HuH-7.5 (cell line): Measurements from ENCODE around the gene PRKACA.

ENCODE experiments used
- DNase-seq: peaks from one replicate; pipeline ENCODE4 v3.0.0; 2011; ENCODE audit warnings: low spot score

PRKACA gene

DNA sequence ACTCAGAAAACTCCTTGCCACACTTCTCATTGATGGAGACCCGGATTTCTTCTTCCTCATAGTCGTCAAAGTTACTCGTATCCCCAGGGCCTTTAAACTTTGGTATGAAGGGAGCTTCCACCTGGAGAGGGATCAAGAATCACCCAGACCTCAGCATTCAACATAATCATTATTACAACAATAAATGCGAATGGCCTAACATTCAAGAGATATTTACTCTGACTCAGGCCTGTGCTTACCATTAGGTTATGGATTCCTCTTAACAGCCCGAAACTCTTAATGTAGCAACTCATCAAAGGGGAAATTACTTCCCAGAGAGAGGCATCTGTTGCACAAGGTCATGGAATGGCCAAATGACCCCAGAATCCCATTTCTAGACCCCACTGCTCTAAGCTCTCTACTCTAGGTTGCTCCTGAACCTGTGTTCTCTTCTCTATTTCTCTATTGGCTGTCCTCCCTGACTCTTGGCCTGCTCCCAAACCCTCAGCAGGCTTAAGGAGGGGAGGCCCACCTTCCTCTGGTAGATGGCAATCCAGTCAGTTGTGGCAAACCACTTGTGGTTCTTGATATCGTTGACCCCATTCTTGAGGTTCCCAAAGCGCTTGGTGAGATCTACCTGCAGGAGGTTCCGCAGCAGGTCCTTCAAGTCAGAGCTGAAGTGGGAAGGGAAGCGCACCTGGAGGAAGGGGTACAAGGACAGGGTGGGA is 24.3 kb downstream of the PRKACA start:
- DNase-seq: no peak

DNA sequence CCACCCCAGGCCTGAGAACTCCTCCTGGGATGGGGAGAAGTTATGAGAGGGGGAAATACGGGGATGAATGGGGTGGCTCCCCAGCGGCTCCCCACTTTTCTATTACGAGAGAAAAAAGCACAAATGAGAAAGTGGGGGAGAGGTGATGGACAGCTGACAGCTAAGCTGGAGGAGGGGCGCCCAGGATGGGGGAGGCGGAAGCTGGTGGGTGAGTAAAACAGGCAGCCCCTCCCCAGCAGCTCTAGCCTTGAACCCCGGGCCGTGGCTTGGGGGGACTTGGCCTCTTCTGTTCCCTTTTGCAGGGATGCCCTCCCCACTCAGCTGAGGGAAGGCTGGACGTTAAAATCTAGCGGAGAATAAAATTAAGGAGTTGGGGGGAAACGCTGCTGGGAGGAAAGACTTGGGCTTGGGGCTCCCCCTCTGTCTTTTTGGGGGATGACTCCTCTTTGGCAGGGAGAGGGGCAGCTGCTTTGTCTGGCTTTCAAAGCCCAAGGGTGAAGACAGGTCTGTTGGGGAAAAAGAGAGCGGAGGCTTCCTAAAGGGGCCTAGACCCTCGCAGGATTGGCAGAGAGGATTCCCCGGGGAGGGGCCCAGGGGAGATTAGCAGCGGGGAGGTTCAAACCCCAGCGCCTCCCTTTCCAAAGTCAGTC is 25.6 kb downstream of the PRKACA start:
- no peak for DNase-seq

DNA sequence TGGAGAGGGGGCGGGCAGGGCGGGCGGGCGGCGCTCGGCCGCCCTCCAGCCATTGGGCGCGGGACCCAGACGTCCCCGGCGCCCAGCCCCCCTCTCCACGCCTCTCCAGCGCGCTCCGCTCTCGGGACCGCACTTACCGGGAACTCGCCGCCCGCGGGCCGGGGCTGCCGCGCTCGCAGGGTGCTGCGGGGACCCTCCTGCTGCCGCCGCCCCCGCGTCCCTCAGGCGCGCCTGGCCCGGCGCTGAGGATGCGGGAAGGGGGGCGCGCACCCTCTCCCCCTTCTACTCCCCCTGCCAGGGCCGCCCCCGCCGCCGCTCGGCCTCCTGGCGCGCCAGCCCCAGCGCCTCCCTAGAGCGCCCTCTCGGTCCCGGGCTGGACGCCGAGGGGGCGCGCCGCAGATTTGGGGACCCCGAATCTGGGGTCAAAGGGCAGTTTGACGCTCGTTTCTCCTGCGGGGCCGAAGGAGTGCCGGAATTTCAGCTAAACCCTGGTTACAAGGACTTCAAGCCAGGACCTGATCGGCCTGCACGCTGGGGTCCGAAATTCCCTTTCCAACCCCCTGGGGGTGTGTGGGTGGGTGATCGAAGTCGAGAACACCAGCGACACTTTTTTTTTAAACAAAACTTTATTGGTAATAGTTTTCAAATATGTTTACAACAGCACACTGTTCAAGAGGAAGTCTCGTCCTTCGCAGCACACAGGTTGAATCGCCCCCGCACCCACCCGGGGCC is 26.3 kb downstream of the PRKACA start:
- DNase-seq: peak; percentile 82

DNA sequence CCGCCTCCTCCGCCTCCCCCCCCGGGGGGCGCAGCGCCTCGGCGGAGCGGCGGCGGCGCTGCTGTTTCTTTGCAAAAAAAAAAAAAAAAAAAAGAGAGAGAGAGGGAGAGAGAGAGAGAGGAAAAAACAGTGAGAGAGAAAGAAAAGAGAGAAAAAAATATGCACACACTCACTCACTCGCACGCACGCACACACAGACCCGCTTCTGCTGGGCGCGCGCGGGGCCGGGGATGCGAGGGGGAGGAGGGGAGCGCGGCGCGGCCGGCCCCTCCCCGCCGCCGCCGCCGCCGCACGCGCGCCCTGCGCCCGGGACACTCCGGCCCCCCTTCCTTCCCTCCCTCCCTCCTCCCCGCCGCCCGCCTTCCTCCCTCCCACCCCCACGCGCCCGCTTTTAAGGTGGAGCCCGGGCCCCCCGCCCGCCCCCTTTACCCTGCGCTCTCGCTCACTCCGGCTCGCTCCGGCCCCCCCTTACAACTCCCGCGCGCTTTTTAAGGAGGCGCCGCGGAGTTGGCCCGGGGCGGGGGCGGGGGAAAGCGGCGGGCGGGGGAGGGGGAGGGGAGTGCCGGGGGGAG is 27.0 kb downstream of the PRKACA start, which contains the start of gene SAMD1:
TSS of gene SAMD1 (minus strand) at position 243 of the 572 bp plus-strand sequence.
- peak; percentile 87 for DNase-seq

DNA sequence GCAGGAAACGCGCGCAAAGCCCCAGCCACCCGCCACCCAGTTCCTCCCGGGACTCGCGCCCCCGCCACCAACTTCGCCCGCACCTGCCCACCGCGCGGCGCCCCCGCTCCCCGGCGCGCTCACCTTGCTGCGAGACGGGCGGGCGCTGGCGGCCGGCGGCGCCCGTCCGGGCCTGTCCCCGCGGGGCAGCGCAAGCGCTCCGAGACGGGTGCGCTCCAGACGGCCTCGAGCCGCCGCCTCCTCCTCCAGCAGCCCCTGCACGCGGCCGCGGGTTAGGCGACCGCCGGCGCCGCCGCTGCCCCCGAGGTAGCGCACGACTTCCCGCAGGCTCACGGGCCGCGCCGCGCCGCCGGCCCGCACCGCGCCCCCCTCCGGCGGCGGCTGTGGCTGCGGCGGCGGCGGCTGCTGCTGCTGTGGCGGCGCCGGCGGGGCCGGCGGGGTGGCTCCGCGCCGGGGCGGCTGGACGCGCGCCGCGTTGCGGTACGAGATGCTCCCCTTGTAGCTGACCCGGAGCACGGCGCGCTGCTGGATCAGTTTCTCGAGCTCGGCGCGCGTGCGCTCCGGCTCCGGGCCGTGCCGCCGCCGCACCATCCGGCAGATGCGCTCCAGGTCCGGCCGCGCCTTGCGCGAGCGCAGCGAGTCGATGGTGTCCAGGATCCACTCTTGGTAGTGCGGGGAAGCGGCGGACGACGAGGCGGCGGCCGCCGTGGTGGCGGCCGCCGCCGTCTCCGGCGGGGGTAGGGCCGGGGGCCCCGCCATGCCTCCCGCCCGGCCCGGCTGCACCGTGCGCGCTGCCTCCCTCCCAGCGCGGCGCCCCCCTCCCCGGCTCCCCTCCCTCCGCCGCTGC is 27.7 kb downstream of the PRKACA start:
- peak; percentile 76 for DNase-seq

DNA sequence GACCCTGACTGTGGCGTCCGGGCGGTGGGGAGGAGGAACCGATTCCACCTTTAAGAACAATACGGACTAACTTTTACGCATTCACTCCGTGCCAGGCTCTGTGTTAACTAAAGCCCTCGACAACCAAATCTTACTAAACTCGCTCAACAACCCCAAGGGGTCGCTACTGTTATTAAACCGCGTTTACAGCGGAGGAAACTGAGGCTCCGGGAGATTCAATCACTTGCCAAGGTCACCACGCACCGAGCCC is 28.2 kb downstream of the PRKACA start:
- no peak for DNase-seq

DNA sequence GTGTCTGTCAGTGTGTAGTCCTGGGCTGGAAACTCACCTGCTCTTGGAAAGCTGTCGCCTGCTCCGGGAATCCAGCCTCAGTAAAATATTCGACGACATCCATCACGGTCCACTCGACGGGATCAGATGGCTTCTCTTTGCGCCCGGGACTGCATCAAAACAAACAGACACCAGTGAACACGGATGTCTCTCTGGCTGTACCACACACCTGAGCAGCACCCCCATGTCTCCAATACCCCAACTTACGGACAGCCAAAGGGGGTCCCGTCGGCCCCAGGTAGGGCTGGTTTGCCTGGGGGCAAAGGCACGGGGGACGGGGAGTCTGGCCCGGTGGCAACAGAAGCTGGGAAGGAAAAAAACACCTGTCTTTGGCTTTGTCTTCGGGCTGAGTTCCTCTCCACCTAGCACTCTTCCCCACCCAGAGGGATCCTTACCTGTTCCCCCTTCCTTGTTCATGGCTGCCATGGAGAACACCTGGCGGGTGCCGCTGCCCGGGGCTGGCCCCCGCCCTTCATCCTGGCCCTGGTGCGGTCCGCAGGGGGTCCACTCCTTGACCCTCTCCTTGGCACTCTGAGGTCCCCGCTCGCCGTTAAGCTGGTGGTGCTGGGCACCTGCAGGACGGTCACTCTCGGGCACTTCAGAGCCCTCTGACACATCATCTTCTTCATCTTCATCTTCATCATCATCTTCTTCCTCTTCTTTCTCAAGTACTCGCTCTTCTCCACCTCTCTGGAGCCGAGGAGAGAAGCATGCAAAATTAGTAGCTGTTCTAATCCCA is 28.7 kb downstream of the PRKACA start:
- DNase-seq: no peak

DNA sequence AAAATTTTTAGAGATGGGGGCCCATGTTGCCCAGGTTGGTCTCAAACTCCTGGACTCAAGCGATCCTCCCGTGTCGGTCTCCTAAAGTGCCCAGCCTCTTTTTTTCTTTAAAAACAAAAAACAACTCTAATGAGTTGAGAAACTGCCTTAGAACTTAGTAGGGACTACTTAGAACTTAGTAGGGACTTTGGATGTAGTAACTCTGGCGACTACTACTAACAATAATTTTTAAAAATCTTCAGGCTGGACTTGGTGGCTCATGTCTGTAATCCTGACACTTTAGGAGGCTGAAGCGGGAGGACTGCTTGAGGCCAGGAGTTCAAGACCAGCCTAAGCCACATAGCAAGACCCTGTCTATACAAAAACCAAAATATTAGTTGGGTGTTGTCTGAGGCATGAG is 31.5 kb downstream of the PRKACA start:
- DNase-seq: no peak

DNA sequence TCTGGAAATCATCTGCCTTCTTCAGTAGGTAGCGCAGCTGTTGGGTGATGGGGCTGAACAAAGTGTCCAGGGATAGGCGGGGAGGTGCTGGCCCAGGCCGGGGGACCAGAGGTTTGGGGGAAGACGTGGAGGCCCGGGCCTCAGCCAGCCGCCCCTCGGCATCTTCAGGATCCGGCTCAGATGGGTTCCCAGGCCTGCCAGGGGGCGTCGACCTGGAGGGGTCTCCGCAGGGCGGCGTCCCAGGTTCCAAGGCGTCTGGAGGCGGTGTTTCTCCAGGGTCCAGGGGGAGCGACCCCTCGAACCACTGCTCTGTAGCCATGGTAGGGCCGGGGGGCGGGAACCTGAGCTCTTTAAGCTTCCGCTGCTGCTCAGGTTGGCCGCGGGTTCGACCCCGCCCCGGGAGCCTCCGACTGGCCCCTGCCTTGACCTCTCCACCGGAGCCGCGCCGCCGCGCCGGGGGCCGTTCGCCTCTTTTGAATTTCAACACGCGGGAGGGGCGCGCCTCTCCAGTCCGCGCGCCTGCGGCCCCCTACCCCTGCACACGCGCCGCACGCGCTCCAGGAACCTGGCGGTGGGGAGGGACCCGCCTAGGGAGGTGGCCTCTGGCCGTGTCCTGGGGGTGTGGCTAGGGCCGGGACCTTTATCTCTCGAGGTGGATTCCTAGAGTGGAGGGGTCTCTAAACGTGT is 32.1 kb downstream of the PRKACA start, which contains the start of gene C19orf67:
TSS of gene C19orf67 (minus strand) at position 475 of the 687 bp plus-strand sequence. CDS start at position 319, 156 bp downstream.
- no peak for DNase-seq

DNA sequence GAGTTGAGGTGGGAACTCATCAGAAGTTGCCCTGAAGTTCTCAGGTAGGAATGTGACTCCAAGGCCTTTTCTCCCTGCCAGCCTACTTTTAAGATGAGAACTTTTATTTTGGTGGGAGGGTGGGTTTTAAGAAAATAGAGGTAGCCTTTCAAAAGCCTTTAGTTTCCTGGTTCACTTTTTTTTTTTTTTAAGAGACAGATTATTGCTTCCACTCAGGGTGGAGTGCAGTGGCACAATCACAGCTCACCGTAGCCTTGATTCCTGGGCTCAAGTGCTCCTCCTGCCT is 34.9 kb downstream of the PRKACA start:
- DNase-seq: no peak

DNA sequence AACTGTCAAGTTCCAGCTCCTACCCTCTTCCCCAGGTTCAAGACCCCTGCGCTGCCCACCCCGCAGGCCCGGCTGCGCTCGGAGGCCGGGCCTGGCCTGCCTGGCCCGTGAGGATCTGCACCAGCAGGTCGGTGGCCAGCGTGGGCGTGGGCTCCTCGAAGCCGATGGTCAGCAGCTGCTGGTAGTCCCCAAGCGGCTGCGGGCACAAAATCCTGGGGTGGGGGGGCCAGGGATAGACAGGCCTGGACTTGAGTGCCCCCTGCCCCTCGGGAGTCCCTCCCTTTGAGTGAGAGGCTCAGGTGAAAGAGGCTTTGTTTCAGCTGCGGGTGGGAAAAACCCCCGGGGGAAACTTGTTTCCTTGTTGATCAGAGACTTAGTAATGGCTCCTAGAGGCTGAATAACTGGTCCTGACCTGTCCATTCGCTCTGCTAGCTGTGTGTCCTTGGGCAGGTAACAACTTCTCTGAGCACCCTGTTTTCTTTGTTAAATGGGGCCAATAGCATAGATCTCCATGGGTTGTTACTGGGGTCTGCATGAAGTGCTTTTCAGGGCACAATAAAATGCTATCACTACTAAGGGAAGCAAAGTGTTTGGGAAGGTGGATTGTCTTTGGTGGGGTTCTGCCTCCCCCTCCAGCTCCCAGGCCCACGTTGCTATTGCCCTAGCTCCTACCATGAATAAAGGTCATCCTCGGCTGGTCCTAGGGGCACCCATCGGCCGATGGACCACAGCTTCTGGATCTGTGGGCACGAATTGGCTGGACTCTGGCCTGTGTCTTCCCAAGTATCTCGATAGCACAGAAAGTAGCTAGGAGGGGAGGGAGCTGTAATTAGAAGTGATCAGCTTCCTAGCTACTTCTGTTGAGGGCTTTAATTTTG is 35.5 kb downstream of the PRKACA start:
- no peak for DNase-seq

DNA sequence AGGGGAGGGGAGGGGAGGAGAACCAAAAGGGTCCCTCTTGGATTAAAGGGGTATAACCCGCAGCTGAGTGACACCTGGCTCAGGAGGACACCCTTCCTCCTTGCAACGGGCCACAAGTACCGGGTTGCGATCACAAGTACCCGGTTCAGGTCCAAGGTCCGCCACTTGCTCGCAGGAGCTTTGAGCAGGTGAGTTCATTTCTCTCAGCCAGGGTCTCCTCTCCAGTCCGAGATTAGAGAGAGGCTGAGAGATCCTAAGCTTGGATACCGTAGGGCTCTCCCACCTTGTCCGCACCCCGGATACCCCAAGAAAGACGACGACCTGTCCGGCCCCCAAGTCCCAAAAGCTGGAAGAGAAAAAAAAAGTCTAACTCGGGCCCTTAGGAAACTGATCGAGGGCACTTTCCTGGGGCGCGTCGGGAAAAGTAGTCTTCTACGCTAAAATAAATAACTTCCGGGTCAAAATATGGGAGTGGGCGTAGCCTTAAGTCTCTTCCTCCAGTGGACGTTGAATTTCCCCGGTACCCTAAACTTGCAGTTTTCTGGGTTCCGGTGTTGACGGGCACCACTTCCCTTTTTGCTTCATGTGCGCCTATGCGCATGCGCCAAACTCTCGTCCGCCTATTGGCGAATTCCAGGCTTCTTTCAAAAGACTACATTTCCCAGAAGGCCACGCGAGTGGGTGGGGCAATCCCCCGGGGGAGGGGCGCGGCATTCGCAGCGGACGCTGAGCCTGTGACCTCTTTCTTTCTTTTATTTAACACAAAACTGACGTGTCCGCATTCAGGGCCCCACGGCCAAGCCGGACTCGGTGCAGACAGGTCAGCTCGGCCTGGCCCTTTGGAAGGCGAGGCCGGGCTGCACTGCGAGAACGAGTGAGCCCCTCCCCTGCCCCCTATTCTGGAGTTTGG is 36.4 kb downstream of the PRKACA start:
- peak; percentile 98 for DNase-seq

DNA sequence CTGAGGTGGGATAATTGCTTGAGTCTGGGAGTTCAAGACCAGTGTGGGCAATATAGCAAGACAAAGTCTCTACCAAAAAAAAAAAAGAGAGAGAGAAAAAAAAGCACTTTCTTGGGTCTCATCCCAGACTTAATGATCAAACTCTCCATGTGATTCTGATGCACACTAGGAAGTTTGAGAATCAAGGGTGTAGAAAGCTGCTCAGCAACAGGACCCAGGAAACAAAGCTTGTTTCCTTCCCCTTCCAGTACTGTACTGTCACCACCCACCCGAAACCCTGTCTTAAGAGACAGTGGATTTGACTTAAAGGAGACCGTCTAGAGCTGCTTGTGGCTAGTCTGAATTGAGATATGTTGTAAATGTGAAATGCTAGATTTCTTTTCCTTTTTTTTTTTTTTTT is 39.2 kb downstream of the PRKACA start:
- DNase-seq: no peak

DNA sequence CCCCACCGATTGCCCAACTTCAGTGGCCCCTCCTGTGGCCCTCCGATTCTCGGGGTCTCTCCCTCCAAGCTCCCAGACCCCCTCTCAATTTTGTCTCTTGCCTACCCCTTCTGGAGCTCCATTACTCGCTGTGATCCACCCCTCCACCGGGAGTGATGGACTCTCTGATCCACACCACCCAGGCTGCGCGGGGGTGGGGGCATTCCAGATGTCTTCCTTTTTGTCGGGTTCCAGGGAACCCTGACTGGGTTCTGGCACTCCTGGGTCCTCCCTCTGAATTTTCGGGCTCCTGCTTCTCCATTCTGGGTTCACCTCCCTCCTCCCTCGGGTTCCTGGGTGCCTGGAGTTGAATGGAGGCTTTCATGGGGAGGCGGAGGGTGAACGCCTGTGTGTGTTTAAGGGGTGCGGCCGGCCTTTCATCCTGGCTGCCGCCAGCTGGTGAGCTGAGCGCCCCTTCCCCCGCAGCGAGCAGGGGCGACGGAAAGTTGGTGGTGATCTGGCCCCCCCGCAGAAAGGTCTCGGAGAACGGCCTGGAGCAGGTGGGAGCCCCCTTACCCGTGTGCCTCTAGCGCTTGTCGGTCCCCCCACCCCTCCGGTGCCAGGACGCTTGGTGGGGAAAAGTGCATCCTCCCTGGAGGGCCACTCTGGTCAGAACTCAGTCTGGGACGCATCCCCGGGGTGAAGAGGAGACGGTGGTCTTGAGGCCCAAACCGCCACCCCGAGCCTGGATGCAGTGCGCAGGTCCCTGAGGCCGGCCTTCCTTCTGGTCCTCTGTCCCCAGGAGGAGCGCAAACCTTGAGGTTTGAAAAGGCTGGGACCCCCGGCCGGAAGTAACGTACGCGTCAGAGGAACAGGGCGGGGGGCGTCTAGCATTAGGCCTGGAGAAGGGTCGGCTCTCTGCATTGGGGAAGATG is 43.4 kb downstream of the PRKACA start:
- peak; percentile 65 for DNase-seq

DNA sequence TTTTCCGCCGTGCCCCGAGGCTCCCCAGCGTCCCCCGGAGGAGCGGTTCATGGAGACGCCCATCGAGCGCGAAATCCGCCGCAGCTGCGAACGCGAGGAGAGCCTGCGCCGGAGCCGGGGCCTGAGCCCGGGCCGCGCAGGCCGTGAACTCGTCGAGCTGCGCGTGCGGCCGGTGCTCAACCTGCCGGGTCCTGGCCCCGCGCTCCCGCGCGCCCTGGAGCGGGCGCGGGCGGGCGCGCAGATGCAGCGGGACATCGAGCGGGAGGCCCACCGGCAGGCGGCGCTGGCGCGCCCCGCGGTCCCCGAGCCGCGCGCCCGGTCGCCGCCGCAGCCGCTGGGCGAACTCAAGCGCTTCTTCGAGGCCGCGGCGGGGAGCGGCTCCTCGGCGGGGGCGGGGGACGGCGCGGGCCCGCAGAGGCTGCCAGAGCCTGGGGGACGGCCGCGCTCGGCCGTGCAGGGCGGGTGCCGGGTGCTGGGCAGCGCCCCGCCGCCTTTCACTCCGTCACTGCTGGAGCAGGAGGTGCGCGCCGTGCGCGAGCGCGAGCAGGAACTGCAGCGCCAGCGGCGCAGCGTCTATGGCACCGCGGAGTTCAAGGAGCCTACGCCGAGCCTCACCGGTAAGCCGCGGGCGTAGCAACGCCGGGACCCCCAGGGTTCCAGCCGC is 44.2 kb downstream of the PRKACA start:
- DNase-seq: peak; percentile 76

DNA sequence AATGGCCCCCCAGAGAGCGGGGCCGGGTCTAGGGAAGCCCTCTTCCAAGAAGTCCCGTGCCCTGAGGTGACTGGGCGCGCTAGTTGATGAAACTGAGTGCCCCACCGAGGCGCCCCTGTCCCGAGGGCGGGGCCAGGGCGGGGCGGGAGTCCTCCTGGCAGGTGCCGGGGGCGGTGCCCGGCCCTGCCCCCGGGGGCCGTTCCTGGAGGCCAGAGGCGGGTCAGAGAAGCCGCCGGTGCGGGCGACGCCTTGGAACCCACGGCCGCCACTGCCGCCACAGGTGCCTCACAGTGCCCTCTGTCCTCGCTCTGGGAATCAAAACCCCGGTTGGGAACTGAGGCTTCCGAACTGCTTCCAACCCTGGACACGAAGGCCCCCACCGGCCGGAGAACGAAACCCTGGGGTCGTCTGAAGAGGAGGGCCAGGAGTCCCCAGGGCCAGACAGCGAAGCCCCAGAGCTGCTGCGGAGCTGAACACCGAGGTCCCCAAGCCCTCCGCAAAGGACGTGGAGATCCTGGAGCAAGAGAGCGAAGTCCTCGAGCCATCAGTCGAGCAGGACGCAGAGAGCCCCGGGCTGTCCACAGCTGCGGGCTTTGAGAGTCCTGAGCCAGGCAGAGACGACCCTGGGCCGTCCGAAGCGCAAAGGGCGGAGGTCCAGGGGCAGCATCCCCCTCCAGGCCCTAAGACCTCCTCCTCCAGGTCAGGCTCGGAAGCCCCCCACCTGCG is 44.9 kb downstream of the PRKACA start, which contains the start of gene MISP3:
TSS of gene MISP3 (plus strand) at position 252 of the 726 bp plus-strand sequence. CDS start 524 bp downstream, outside the sequence.
- peak; percentile 68 for DNase-seq
